ACHN (cell line): ENCODE data around the gene DOK1.
A peak's percentile ranks its signal among the peaks of the same experiment; 100 is the strongest.

Source experiments
- DNase-seq: peaks from one replicate; pipeline ENCODE4 v3.0.0-alpha.2; 2015
- in situ Hi-C: cut with HindIII; loops from 2 replicates; pipeline ENCODE4 v1.10.0; 2017; ENCODE audit warnings: low sequenced_read_pairs, low pct_ligation_motif_present, low pct_unique_long_range_greater_than_20kb

Gene DOK1

DNA sequence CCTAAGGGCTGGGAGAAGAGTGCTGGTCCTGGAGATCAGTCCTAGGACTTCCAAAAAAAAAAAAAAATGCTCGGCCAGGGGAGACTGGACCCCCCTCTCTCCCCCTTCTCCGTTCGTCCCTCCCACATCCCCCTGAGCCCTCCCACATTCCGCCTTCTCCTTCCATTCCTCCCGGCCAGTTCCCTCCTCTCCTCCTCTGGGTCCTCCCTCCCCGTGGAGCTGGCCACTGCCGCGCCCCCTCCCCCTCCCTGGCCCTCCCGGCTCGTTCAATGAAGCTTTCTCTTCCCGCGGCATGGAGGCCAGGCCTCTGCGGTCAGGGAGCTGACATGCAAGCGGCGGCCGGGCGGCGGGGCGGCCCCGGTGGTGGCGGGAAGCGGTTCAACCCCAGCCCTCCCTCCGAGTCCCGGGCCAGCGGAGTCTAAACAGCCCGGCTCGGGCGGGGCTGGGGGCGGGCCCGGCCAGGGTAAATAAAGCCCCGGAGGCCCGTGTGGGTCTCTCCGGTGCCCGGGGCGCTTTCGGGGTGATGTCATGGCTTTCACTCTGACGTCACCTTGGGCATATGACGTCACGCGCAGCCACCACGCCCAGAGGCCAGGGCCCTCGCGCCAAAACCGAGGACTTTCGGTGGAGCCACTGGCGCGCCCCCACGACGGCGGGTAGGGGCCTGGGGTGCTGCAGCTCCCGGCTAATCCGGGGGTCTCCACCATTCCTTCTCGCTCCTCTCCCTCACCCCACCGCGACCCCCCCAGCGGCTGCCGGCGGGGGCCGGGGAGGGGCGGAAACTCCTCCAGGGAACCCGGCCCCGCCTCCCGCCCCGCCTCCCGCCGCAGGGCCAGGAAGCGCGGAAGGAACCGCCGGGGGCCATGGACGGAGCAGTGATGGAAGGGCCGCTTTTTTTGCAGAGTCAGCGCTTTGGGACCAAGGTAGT lies at the start of gene DOK1, which contains the start of gene LOXL3:
TSS of gene DOK1 (plus strand) at position 829 of the 928 bp plus-strand sequence. CDS start at position 864, 35 bp downstream.
TSS of gene LOXL3 (minus strand) at position 51 of the 928 bp plus-strand sequence. CDS start 1,308 bp downstream, outside the sequence.
- in situ Hi-C loops, result no loop called here
- peak; percentile 90 for DNase-seq

DNA sequence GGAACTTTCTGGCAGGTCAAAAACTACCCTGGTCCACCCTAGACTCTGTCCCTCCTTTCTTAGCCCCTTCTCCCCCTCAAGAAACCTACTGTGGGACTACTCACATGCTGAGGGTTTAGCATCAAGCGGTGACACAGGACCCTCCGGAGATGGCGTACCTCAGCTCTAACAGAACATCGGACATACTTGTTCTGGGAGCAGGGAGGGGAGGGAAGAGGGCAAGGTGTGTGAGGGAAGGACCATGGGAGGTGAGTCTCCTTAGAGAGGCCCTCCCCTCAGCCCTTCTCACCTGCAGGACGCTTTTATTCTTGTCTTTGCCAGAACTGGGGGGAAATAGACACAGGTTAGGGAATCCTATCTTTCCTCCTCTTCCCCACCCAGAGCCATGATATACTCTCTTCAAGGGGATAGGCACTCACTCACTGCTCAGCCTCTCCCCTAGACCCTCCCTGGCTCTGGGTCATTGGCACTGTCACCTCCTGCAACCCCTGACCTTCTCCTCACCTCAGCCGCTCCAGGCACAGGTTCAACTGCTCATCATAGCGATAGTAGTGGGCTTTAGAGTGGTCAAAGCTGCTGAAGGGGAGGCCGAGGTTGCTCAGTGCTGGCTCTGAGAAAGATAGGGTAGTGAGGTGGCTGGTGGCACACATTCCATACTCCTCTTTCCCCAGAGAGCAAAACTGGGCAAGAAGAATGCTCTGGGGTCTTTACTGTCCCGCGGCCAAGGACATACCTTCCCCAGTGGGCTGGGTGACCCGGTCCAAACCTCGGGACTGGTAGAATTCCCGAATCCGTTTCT lies 48.9 kb upstream of the DOK1 start:
- no peak for DNase-seq
- in situ Hi-C loops, result no loop called here

DNA sequence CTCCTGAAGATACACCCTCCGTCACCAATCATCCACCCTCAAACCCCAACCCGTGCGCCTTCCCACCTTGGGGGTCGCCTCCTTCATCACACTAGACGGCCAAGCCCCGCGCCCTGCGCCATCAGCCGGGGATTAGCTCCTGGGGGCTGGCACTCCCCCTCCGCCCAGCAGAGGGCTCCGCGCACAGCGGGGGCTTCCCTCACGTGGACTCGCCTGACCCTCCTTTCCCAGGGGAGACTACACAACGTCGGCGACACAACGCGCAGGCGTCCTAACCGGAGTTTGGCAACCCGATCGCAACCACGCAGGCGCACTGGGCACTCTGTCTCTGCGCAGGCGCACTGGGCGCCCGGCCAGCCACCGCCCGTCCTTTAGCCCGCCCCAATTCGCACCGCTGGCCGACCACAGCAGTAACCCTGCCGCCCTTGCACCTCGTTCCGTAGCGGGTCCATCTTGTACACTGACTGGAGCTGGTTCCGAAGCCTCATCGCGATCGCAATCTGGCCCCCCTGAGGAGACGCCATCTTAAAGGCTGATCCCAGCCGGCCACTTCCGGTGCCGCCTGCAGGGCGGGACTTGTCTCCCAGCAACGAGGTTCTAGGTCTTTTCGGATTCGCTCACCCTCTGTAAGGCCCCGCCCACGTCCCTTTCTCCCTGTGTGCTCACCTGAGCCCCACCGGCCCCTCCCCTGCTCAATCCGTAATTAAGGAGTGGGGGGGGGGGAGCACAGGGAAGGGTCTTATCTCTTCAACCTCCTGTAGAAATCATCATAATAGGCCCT lies 47.2 kb upstream of the DOK1 start, which contains the start of gene PCGF1:
TSS of gene PCGF1 (minus strand) at position 551 of the 781 bp plus-strand sequence. CDS start at position 524, 27 bp downstream.
- in situ Hi-C loops, result no loop called here
- peak; percentile 99 for DNase-seq

DNA sequence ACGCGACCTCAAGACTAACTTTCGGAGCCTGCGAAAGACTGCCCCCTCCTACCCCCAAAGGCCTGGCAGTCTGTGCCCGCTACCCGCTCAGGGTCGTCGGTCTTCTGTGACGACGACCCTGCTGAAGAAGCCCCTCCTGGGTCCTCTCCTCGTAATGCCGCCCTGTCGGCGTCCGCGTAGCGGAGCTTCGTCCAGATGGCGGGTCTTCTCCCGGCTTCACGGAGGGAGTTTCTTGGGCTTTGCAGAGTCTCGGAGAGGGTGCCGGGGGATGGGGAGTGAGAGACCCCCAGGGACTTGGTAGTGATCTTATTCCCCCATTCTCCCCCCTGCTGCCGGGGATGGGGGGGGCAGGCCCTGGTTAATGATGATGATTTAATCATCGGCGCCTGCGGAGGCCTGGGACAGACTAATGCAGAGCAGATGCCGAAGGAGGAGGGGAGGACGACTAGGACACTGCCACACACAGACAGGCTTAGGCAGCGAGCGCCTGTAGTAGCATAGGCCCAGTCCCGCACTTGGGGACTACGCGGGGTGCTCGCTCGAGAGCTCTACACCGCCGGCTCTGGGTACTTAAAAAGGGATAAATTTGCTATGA lies 46.5 kb upstream of the DOK1 start:
- in situ Hi-C loops, result no loop called here
- DNase-seq, result peak; percentile 32

DNA sequence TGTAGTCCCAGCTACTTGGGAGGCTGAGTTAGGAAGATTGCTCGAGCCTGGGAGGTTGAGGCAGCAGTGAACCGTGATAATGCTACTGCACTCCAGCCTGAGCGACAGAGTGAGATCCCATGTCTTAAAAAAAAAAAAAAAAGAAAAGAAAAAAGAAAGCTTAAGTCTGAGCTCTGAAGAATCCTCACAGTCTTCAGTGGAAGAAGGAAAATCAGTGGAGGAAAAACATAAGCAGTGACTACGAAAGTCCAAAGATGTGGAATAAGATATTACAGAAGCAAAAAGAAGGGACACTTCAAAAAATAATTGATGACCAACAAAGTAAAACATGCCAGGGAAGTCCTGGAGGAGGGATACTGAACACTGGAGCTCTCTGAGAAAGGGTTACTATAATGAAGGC lies 44.2 kb upstream of the DOK1 start:
- in situ Hi-C loops, result no loop called here

DNA sequence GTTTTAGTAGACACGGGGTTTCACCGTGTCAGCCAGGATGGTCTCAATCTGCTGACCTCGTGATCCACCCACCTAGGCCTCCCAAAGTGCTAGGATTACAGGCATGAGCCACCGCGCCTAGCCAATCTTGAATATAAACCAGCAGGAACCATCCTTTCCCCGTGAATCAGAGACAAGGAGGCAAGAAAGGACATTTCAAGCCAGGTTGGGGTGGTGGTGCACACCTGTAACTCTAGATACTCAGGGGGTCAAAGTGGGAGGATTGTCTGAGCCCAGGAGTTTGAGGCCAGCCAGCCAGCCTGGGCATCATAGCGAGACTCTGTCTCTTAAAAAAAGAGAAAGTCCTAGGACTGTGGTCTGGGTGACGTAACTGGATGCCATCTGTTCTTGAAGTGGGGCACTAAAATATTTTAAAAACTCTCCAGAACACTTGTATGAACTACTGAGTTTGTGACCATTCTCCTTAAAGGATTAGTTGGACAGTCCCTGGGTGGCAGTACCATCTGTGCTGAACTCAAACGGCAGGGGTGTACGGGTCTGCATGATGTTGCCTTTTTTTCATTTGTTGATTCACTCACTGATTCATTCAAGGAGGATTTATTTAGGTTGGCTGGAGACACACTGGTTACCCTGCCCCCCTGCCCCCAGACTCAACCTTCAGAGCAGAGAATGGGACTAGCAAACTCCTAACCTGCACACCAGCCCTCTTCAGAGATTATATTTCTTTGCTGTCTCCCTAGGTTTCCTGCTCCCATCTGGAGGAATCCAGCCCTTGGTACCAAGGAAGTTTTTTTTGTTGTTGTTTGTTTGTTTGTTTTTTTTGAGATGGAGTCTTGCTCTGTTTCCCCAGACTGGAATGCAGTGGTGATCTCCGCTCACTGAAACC lies 43.2 kb upstream of the DOK1 start:
- no peak for DNase-seq
- in situ Hi-C loops, result no loop called here

More for the DNA sequence above, 44.2 kb upstream of the DOK1 start:
- DNase-seq, result no peak

DNA sequence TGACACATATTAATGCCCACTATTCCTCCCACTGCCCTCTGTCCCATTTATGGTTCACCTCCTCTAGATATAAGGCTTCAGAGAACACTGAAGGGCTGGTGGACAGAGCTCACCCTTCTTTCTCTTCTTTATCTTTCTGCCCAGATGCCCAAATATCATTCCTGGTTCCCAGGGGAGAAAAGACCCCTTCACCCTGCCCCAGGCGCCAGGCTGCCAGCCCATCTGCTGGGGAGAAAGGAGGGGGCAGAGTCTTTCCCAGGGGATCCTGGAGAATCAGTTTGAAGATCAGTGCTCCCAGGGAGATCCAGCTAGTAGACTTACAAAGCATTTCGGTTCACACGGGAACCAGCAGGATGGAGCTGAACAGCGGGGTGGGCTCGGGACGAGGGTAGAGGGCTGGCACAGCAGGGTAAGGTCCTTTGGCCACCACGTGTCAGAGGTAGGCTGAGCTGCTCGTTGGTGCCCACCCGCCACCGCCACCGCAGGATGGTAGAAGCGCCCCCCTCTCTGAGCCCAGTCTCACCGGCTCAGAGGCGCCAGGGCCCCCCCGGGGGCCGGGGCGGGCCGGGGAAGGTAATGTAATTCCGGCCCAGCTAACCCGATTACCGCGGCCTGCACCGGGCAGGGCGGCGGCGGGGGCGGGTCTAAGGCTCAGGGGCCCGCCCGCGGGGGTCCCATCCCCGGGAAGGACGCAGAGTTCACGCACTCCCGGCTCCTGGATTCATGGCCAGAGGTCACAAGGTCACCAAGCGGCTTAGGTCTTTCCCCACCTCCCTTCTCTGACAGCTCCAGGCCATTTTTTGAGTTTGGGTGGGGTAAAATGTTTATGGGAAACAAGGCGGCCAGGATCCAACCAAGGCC lies 41.5 kb upstream of the DOK1 start:
- no peak for DNase-seq
- in situ Hi-C loops, result no loop called here

DNA sequence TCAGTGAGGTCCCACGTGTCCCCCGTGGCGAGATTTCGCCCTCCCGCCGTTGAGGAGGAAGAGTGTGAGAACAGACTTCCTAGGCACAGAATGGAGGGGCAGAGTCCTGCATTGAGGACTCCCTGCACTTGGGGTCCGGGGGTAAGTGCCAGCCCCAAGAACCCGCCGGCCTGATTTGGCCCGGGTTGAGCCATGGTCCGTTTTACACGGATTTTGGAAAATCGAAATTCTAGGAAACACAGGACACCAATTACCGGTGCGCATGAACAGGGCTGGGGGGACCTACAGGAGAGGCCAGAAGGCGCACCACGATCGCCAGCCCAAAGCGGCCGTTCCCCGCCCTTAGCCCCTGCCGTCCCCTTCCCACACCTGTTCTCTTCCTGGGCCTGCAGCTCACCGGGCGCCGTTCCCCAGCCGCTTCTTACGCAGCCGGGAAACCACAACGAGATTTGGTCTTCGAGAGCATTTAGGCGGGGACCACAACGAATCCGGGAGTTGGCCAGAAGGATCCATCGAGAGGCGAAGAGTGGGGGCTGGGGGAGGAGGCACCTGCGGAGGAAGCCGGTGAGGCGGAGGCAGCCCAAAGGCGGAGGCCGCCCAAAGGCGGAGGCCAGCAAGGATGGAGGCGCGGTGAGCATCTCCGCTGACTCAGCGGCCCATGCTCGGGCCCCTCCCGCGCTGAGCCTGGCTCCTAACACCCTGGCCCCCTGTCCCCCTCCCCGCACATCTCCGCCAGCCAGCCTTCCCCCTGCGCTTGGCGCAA lies 40.7 kb upstream of the DOK1 start:
- DNase-seq, result no peak
- in situ Hi-C loops, result no loop called here

DNA sequence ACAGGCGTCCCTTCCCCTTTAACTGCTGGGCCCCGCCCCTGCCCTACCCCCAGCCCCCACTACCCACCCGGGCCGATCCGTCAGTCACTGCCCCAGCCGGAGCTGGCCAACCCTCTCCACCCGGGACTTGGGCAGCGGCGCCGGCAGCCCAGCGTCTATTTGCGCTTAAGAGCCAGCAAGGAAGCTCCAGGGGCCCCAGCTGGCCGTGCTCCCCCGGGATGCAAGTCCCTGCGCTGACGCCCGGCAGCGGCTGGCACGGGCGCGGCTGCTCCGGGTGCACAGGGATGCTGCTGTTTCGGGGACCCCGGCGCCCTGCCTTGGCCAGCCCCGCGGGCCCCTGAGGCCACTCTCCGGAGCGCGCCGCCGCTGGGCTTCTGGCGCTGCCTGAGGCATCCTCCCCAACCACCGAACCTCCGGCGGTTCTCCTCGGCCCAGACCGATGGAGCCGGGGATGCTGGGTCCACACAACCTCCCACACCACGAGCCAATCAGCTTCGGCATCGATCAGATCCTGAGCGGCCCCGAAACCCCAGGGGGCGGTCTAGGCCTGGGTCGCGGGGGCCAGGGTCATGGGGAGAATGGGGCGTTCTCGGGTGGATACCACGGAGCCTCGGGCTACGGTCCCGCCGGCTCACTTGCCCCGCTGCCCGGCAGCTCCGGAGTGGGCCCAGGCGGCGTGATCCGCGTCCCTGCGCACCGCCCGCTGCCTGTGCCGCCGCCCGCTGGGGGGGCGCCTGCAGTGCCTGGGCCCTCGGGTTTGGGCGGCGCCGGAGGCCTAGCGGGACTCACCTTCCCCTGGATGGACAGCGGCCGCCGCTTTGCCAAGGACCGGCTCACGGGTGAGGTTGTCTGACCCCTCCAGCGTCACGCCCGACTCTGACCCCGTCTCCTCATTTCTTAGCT lies 39.9 kb upstream of the DOK1 start, which contains the start of gene TLX2:
TSS of gene TLX2 (plus strand) at position 83 of the 903 bp plus-strand sequence. CDS start at position 440, 357 bp downstream.
- DNase-seq, result no peak
- in situ Hi-C loops, result no loop called here

DNA sequence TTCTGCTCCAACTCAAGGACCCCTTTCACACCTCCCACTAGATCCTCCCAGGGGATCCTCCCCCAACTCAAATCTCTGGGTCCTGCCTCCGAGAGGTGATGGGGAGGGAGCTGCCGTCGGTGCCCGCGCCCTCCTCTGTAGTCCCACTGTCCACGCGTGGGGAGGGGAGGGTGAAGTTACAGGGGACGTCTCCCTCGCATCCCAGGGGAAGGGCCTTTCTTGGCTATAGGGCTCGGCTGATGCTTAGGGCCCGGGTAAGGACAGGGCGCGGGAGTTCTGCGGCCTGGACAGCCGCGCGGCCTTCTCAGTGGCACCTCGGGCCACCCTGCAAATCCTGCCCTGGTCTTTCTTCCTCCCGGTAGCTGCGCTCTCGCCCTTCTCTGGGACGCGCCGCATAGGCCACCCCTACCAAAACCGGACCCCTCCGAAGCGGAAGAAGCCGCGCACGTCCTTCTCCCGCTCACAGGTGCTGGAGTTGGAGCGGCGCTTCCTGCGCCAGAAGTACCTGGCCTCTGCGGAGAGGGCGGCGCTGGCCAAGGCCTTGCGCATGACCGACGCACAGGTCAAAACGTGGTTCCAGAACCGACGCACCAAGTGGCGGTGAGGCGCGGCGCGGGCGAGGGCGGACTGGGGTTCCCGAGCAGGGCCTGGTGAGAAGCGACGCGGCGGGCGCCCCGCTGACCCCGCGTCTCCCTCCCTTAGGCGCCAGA lies 39.1 kb upstream of the DOK1 start:
- DNase-seq, result no peak
- in situ Hi-C loops, result no loop called here

DNA sequence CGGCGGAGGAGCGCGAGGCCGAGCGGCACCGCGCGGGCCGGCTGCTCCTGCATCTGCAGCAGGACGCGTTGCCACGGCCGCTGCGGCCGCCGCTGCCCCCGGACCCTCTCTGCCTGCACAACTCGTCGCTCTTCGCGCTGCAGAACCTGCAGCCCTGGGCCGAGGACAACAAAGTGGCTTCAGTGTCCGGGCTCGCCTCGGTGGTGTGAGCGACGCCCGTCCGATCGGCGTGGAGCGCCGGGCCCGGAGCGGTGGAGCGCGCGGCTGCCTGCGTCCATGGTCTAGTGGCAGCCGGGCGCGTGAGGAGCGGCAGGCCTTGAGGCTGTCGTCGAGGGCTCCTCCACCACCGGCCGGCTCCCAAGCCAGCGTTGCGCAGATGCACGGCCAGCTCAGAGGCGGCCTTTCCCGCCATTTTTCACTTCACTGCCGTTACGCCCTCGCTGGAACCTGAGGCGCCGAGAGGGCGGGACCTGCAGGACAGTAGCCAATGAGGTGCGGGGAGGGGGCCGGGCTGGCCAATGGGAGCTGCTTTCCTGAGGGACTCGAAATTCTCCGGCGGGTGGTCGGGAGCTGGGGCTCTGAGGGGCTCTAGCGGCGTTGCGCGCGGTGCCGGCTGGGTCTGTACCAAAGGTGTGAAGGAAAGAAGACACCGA lies 38.4 kb upstream of the DOK1 start:
- in situ Hi-C loops, result no loop called here
- no peak for DNase-seq

DNA sequence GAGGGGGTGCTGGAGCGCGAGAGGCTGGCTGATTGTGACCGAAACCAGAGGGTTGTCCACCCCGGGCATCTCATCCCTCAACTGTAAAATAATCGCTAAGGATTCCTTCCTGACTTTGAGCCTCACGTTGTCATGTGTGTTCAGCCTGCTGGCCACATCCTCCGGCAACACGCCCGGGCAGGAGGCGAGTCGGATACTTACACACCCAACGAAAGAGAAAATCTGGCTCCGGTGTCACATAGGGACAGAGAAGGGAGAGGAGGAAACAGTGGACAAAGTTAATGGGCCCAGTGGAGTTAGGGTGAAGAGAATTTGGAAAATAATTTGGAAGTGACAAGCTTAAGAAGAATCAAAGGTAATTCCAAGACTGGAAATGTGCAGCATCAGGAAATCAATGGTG lies 37.9 kb upstream of the DOK1 start:
- DNase-seq, result no peak
- in situ Hi-C loops, result no loop called here

DNA sequence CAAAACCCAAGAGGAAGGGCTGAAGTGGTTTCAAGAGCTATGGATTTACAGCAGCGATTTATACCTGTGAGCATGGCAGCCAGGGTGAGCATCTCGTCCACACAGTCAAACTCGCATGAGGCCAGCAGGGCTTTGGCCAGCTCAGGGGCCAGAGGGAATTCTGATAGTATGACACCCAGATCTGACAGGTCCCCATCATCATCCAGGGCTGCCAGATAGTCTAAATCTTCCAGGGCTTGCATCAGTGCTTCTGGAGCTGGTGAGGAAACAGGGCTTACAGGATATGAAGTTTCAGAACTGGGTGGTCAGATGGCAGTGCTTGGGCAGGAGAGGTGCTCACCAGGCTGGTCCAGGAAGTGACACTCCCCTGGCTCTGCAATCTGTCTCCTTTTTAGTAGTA lies 32.0 kb upstream of the DOK1 start:
- DNase-seq, result no peak
- in situ Hi-C loops, result no loop called here

DNA sequence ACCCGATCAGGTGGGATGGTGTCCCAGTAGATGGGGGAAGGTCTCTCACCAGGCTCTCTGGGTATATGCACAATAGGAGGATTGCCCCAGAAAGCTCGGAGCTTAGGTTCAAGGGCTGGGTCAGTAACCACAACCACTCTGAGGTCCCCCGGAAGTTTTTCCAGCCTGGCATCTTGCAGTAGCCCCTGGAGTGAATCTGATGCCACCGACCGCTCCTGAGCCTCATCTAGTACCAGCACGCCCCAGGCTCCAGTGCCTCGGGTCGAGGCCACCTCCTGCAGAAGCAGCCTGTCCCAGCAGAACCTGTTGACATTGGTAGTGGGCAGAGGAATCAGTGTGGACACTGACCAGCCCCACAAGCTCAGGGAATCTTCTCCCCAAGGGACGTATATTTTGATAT lies 30.5 kb upstream of the DOK1 start:
- no peak for DNase-seq
- in situ Hi-C loops, result no loop called here
